Stimulated activated CD8-positive, alpha-beta memory T cell treated with anti-CD3 and anti-CD28 coated beads, Interleukin-7, amount 100 ng/mL, for 48 hours (primary cell): ENCODE data around the gene LKAAEAR1.

Experiments used
- DNase-seq, 2 donors: peaks; one replicate each; pipeline ENCODE4 v3.0.0-alpha.2; 2020; ENCODE audit warnings: low read depth in 1 of 2; ENCODE audit errors: extremely low read depth in 1 of 2

Gene LKAAEAR1

DNA sequence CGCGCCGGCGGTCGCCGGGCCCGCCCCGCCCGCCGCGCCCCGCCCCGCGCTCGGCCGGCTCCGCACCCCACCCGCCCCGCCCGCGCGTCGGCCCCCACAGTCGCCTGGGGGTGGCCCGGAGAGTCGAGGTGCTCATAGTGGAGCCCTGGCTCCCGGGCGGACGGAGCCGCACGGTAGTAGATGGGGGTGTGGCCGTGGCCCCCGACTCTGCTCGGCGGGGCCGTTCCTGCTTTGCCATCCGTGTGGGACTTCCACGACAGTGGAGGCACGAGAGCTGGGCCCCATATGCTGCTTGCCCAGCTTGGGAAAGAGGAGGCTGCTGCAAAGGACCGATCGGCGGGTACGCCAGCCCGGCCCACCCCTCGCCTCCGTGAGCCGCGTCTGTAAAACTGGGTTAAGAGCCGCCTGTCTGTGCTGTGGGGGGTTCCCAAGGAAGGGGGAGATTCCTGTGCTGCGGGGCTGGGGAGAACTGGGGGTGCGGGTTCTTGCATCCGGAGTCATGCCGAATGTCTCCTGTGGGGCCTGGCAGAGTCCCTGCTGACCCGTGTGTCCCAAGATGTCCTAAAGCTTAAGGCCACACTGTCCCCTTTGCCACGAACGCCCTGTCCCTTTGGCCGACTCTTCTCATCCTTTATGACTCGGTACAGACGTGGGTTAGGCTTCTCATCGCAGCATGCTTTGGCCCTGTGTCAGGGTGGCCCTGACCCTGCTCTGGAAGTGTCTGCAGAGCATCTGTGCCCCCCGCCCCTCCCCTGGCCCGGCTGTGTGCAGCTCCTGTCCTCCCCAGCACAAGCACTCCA lies 4.0 kb downstream of the LKAAEAR1 start, which contains the start of gene OPRL1:
Gene OPRL1, plus strand, starts transcription at position 70 of the 800 bp plus-strand sequence. CDS start 12,639 bp downstream, outside the sequence.
- no peak for DNase-seq

DNA sequence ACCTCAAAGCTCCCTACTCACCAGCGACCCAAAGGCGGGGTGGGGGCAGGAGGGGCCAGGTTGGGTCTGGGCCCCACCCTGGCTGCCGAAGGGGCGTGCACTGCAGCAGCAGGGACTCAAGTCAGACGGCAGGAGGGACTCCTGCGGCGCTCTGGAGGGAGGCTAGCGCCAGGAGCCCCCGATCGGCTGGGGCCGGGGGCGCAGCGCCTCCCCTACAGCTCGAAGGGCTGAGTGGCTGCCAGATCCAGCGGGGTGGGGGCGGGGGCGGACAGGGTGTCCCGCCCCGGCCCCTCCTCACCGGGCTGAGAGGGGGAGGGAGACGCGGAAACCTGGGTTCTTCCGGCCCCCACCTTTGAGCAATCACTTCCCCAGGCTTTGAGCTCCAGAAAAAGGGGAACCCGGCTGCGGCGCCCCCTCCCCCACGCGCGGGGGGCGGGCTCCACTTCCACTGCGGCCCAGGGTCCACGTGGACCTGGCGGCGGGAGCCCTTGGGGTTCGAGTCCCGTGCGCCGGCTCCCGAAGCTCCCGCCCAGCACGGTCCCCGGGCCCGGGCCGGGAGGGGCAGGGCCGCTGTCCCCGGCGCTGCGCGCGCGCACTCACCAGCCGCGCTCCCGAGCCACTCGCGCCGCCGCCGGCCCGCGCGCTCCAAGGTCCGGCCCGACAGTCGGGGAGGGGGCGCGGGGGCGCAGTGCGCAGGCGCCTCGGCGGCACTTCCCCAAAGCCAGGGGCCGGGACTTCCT lies 4.8 kb downstream of the LKAAEAR1 start, which contains the start of gene RGS19:
Gene RGS19, minus strand, starts transcription at position 246 of the 740 bp plus-strand sequence. CDS start 2,632 bp downstream, outside the sequence.
- peak in 1 of 2 donors; percentile 43 for DNase-seq

DNA sequence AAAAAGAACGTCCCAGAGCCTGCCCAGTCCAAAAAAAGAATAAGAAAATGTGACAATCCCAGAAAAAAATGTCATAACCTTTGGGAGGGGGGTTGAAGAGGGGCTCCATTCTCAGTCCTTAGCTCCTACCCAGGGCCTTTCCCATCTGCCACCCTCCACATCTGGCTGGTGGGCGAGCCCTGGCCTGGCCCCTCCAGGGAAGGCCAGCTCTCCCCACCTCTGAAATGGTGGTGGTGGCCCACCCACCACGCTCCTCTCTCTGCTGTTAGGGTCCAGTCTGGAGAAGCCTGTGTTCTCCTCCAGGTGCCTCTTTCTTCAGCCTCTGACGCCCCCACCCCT lies 5.3 kb downstream of the LKAAEAR1 start:
- no peak for DNase-seq

DNA sequence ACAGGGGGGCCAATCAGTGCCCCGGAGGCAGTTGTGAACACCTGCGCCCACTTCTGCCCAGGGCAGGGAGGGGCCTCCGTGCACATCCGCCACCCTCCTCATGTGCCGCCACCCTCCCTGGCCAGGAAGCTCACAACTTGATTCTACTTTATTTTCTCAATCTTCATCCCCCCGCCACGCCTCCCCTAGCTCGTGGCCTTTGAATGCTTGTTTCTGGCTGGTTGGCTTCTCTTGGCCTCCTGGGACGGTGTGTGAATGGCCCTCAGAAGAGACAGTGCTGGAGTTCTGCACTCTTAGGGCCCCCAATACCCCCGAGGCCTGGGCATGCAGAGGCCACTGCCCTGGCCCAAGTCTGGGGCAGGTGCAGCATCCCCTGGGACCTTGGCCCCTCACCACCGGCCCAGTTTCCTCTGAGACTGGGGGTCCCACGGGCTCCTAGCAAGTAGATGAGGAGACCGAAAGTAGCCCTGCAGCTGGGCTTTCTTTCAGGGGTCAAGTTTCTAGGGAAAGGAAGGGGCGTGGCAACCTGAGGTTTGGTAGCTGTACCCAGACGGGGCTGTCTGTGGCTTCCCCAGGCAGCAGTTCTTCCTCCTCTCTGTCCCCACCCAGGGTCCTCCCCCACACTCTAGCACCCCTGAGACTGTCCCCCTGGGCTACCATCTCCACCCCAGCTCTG lies 6.2 kb downstream of the LKAAEAR1 start:
- DNase-seq = peak in 1 of 2 donors; percentile 40

DNA sequence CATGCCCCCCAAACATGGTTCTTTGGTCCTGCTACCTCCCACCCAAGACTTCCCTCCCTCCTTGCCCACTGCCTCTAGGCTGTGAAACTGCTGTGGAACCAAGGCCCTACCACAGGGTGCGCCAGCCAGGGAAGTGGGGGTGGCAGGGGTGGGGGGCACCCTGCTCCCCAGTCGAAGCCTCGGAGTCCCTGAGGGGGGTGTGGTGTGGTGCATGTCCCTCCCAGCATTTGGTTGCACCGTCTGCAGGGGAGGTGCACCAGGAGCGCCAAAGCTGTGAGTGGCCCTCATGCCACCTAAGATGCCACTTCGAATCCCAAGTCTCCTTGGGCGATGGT lies 6.7 kb downstream of the LKAAEAR1 start:
- DNase-seq = no peak

DNA sequence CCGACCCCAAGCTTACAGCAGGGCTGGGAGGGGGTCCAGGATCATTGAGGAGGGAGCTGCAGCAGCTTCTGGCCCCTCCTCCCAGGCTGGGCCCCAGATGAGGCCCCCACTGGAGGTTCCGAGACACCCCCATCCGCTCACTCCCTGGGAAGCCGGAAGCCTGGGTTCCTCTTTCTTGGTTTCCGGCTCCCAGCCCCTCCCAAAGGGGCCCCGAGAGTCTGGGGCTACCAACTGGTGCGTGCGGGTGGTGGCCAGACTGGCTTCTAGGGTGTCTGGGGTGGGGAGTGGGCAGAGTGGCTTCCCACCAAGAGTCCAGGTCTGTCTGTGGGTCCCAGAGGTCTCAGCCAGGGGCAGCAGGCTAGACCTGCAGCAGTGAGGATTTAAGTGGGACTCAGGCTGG lies 7.1 kb downstream of the LKAAEAR1 start:
- peak in 1 of 2 donors; percentile 23 for DNase-seq

DNA sequence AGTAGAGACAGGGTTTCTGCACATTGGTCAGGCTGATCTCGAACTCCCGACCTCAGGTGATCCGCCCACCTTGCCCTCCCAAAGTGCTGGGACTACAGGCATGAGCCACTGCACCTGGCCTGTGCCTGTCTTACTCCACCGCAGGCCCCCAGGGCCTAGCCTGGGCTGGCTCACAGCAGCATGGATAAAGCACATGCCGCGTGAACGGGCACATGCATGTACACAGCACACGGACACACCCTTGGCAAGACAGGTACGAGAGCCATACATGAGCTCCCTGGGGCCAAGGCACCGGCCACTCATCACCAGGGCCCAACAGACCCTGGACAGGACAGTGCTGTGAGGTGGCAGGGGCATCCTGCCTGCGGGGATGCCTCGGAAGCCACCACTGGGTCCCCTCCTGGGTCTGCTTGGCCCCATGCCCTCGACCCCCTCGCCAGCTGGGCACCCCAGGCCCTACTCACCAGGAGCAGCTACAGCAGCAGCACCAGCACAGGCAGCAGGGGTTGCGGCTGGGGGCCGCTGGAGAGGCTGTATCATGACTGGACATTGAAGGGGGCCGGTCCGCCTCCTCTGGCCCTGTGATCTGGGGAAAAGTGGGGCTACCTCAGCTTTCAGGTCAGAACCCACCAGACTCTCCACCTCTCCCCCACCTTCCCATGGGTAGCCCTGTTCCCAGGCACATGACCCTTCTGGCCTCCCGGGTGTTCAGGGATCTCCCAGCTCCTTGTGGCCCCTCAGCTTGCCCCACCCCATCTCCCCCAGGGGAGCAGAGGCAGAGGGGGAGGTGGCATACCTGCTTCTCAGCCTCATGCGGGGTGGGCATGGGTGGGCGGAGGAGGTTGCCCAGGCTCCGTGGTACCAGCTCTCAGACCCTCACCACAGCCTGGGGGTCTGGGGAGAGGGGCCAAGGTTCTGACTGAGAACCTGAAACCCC lies 7.9 kb downstream of the LKAAEAR1 start:
- DNase-seq = no peak

DNA sequence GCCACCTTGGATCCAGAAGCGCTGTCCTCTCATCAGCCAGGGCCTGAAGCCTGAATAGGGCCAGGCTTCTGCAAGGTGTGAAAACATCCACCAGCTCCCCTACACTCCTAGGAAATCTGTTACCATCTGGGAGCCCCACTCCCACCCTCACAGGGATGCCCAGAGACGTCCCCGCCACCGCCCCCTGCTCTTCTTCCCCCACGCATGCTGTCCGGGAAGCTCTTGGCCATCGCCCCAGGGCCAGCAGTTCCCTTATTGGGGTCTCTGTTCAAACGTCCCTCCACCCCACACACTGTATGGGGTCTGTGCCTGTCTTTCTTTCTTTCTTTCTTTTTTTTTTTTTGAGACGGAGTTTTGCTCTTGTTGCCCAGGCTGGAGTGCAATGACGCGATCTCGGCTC lies 8.6 kb downstream of the LKAAEAR1 start:
- DNase-seq = no peak

DNA sequence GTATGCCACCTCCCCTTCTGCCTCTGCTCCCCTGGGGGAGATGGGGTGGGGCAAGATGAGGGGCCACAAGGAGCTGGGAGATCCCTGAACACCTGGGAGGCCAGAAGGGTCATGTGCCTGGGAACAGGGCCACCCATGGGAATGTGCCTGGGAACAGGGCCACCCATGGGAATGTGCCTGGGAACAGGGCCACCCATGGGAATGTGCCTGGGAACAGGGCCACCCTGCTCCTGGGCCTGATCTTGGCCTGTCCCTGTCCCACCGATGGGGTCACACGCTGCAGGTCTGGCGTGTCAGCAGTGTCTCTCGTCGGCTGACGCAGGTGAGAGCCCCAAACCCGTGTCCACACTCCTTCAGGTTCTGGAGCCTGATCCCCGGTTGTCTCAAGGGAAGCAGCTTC lies 9.2 kb downstream of the LKAAEAR1 start:
- DNase-seq = no peak

DNA sequence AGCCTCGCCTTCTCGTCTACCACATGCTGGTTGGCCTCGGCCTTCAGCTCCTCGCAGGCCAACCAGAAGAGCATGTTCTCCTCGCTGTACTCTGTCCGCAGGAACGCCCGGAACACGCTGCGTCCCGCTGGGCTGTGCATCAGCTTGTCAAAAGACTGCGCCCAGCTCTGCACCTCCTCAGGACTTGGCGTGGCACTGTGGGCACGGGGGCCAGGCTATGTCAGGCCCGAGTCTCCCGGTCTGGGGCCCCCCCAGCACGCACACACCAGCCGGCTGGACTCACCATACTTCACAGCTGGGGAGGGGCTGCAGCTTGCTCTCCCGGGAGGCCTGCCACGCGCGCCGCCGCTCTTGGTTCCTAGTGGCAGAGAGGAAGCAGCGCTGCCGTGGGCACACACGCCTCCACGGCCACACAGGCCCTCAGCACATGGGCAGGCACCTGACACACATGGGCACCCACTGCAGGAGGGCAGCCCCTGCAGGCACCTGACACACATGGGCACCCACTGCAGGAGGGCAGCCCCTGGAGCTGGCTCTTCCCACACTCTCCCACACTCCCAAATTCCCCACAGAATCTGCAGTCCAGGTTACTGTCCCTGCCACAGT lies 9.9 kb downstream of the LKAAEAR1 start:
- DNase-seq = no peak

DNA sequence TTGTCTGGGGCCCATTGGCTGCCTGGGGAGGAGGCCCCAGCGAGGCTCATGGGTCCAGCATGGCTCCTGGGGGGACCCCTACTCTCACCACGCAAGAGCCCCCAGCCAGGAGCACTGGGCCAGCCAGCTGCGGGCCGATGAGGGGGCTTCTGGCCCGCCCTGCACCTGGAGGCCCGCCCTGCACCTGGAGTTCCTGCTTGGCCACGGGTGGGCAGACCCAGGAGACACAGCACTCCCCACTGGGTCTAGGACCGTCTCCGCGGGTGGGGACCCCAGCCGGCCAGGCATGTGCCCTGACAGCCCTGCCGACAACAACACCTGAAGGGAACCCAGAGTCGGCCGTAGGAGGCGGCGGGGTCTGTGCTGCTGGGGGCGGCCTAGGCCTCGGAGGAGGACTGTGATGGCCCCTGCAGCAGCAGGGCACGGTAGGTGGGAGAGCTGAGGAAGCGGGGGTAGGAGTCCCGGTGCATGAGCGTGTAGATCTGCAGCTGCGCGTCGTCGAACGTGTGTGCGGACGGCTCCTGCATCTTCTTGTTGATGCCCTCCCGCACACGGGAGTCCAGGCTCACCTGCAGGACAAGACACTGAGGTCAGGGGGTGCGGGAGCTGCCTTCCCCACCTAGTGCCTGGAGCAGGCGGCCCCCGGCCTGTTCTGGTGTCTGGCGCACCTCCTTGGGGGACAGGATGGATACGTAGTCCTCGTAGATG lies 10.6 kb downstream of the LKAAEAR1 start:
- no peak for DNase-seq

DNA sequence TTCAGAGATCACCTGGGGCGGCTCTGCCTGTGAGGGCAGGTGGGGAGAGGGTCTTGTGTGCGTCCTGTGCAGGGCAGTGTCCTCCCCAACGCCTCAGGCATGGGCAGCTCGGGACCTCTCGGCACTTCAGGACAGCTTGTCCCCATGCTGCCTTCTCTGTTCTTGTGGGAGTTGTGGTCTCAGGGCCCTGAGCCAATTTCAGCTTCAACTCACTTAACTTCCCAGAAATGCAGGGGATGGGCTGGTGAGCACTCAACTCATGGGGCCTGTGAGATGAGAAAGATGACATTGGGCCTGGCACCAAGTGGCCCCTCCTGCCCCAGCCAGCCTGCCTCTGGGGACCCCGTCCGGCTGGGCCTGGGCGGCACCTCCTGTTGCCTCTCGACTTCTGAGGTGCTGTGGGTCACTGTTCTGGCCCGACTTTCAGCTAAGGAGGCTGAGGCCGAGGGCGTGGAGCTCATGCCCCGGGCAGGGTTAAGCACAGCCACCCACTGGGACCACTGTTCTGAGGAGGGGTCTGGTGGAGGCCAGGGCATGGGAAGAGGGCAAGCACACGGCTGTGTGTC lies 11.6 kb downstream of the LKAAEAR1 start:
- DNase-seq = no peak

DNA sequence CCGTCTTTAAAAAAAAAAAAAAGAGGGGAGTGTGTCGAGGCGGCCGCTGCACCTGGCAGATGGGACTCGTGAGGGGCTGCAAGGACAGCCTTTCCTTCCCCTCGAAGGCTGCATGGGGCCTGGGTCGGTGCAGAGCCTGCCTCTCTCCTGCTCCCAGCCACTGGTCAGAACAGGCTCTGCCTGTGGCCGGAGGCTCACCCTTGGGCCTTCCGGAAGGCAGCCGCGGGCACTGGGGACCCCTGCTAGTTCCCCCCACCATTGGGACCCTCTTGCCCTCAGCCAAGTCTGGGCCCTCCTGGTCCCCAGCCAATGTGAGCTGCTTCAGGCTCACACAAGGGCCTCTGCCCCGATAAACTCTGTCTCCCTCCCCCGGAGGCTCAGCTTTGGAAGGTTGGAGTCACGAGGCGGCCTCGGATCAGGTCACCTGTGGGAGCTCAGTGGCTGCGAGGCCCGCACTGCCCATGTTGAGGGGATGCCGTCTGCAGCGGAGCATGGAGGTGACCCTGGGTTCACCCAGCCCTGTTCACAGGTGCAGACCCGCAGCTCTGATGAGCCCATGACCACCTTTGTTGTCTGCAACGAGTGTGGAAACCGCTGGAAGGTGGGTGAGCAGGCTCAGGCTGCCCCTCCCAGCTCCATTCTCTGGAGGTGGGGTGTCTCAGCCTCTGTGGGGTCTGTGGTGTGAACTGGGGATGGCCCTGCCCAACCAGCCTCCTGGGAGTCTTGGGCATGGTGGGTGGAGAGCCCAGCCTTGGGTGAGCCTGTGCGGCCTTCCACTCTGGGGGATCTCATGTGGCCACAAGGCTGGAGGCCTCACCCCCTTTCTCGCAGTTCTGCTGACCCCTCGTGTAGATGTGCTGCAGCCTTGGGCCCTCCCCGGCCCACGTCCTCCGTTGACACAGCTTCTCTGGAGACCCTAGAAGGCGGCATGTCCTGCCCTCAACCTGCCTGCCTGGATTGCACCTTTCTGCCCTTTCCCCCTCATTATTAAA lies 12.6 kb downstream of the LKAAEAR1 start:
- no peak for DNase-seq

DNA sequence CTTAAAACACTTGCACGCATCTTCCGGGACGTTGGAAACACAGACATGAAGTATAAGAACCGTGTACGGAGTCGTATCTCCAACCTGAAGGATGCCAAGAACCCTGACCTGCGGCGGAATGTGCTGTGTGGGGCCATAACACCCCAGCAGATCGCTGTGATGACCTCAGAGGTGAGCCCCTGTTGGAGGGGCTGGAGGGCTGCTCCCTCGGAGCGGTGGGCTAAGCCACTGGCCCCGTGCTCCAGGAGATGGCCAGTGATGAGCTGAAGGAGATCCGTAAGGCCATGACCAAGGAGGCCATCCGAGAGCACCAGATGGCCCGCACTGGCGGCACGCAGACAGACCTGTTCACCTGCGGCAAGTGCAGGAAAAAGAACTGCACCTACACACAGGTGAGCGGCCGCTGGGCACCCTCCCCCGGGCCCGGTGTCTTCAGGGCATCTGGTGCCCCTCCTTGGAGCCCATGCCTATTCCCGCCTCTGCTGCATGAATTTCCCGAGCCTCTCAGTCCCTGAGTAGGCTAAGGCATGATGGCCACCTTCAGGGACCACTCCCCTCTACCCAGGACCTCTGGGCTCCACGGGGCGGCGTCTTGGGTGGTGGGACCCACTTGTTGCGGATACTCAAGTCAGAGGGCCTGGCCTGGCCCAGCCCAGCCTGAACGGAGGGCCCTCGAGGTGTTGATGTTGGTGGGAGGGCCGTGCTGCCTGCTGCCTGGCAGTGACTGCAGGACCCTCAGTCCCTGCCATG lies 13.8 kb downstream of the LKAAEAR1 start:
- no peak for DNase-seq

DNA sequence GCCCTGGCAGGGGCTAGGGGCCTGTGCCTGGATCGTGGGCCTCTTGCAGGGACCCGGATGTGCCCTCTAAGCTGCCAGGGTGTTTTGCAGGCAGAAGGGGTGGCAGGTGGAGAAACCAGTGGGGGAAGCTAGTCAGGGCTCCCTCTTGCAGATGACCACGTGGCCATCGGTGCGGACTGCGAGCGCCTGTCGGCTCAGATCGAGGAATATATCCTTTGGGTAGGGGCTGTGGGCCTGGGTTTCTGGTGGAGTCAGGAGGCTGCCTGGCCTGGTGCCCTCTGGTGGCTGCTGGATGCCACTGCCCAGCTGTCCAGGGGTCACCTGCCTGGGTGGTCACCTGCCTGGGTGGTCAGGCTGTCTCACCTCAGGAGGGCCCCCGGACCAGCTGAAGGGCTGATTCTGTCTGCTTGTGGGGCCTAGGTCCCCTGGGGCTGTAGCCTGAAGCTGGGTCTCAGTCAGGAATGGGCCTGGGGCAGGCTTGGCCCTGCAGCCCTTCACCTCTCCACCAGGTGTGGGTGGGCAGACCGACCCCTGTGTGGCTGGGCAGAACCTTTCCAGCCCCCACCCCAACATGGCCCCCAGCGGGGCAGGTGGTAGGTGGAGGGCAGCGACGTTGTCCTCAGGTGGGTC lies 14.5 kb downstream of the LKAAEAR1 start:
- no peak for DNase-seq

DNA sequence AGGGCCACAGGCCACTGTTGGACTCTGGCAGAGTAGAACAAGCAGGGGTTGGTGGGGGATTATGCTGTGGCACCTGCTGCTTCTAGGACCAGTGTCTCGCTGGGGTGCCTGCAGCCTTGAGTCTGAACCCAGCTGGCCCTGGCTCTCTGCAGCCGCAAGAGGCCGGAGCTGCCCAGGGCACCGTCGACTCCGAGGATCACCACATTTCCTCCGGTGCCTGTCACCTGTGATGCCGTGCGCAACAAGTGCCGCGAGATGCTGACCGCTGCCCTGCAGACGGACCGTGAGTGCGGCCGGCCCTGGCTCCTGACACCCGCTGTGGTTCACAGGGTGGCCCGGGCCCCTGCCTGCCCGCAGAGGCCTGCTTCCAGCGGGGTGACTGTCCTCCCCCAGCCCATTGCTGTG lies 15.0 kb downstream of the LKAAEAR1 start:
- no peak for DNase-seq
